Epidermal melanocyte (primary cell): ENCODE measurements around the gene RNASEL.

Experiments
- DNase-seq: peaks from one replicate; pipeline ENCODE4 v3.0.0; 2011; ENCODE audit warnings: low spot score; ENCODE audit not compliant: insufficient read length

RNASEL gene

GRCh38 chr1:182601913-182602312, 12.9 kb upstream of the RNASEL start:
- no peak for DNase-seq

GRCh38 chr1:182601416-182601786, 12.3 kb upstream of the RNASEL start:
- no peak for DNase-seq

- no peak for DNase-seq
Measured at GRCh38 chr1:182600745-182601415, 11.8 kb upstream of the RNASEL start.

- no peak for DNase-seq
Measured at GRCh38 chr1:182600036-182600713, 11.1 kb upstream of the RNASEL start.

GRCh38 chr1:182599339-182599738, 10.3 kb upstream of the RNASEL start:
- no peak for DNase-seq

- no peak for DNase-seq
Measured at GRCh38 chr1:182598296-182598695, 9.2 kb upstream of the RNASEL start.

GRCh38 chr1:182596934-182597333, 7.9 kb upstream of the RNASEL start:
- DNase-seq = no peak

- peak; percentile 28 for DNase-seq
Measured at GRCh38 chr1:182595641-182596240, 6.7 kb upstream of the RNASEL start.

- DNase-seq = no peak
Measured at GRCh38 chr1:182589931-182590330, 875 bp upstream of the RNASEL start.

GRCh38 chr1:182589520-182589919, 464 bp upstream of the RNASEL start:
- no peak for DNase-seq

GRCh38 chr1:182587666-182588499, 1.2 kb downstream of the RNASEL start:
- DNase-seq = no peak

GRCh38 chr1:182587093-182587492, 2.0 kb downstream of the RNASEL start:
- no peak for DNase-seq

- DNase-seq = no peak
Measured at GRCh38 chr1:182586380-182586779, 2.7 kb downstream of the RNASEL start.

GRCh38 chr1:182584746-182585145, 4.3 kb downstream of the RNASEL start:
- no peak for DNase-seq

- no peak for DNase-seq
Measured at GRCh38 chr1:182580736-182581135, 8.3 kb downstream of the RNASEL start.

GRCh38 chr1:182575540-182576149, 13.4 kb downstream of the RNASEL start:
- DNase-seq = no peak

GRCh38 chr1:182574156-182574555, 14.9 kb downstream of the RNASEL start:
- DNase-seq = no peak

GRCh38 chr1:182570611-182570970, 18.5 kb downstream of the RNASEL start:
- no peak for DNase-seq

- no peak for DNase-seq
Measured at GRCh38 chr1:182569939-182570610, 19.0 kb downstream of the RNASEL start.

GRCh38 chr1:182568647-182569284, 20.3 kb downstream of the RNASEL start:
- no peak for DNase-seq

- DNase-seq = no peak
Measured at GRCh38 chr1:182567629-182568028, 21.4 kb downstream of the RNASEL start.
